Loucy (cell line): ENCODE data around the gene RIPK4.

ENCODE experiments used
- EZH2phosphoT487 ChIP-seq: fragments of 200-600 bp; IDR thresholded peaks from 2 replicates; pipeline ENCODE4 v1.6.1; 2018; ENCODE audit warnings: antibody characterized with exemption, mild to moderate bottlenecking, moderate library complexity, borderline replicate concordance
- TF ChIP-seq, protein P1 (sequence below): fragments of 200-600 bp; sonication (generic); conservative IDR thresholded peaks from 2 replicates; pipeline ENCODE4 v1.5.1; 2014; ENCODE audit warnings: mild to moderate bottlenecking, antibody characterized with exemption, low read length

GRCh38 chr21:41733951-41734689, 32.7 kb downstream of the RIPK4 start:
- TF ChIP-seq, protein P1, sequence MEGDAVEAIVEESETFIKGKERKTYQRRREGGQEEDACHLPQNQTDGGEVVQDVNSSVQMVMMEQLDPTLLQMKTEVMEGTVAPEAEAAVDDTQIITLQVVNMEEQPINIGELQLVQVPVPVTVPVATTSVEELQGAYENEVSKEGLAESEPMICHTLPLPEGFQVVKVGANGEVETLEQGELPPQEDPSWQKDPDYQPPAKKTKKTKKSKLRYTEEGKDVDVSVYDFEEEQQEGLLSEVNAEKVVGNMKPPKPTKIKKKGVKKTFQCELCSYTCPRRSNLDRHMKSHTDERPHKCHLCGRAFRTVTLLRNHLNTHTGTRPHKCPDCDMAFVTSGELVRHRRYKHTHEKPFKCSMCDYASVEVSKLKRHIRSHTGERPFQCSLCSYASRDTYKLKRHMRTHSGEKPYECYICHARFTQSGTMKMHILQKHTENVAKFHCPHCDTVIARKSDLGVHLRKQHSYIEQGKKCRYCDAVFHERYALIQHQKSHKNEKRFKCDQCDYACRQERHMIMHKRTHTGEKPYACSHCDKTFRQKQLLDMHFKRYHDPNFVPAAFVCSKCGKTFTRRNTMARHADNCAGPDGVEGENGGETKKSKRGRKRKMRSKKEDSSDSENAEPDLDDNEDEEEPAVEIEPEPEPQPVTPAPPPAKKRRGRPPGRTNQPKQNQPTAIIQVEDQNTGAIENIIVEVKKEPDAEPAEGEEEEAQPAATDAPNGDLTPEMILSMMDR, result no peak
- TF ChIP-seq EZH2phosphoT487, result no peak
